HG02938 (cell line): ENCODE measurements around the gene GRM4.

ENCODE experiments used
- ATAC-seq: cut with Tn5 transposase; IDR thresholded peaks from one replicate; pipeline ENCODE4 v1.9.1; 2021; ENCODE audit warnings: mild to moderate bottlenecking, moderate library complexity; ENCODE audit not compliant: unreplicated experiment

GRM4 gene

DNA sequence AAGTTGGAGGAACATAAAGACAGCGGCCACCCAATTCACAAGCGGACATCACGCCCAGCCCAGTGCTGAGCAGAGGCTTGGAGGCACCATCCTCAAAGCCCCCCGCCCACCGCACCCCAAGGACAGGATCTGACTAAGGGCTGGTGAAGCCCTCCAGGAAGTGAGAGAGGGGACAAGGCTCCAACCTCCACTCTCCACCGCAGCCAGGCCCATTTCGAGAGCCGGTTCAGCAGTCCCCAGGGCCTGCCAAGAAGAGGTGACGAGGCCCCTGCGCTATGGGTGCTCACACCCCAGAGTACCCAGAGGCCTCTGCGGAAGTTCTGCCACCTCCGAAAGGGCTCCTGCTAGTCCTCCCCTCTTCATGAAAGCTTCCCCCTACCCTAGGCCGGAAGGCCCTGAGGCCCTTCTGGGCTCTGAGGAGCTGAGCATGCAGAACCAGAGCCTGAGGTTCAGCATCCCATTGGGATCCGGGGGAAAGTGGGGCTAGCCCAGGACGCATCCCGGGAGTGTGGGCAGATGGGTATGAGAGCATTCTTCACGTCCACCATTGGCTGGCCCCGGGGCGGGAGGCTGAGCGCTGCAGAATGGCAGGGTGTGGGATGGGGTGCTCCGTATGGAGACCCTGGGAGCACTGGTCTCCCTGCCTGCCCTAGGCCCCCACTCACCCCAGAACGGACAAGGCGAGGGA, 2.5 kb downstream of the GRM4 start:
- ATAC-seq = no peak

DNA sequence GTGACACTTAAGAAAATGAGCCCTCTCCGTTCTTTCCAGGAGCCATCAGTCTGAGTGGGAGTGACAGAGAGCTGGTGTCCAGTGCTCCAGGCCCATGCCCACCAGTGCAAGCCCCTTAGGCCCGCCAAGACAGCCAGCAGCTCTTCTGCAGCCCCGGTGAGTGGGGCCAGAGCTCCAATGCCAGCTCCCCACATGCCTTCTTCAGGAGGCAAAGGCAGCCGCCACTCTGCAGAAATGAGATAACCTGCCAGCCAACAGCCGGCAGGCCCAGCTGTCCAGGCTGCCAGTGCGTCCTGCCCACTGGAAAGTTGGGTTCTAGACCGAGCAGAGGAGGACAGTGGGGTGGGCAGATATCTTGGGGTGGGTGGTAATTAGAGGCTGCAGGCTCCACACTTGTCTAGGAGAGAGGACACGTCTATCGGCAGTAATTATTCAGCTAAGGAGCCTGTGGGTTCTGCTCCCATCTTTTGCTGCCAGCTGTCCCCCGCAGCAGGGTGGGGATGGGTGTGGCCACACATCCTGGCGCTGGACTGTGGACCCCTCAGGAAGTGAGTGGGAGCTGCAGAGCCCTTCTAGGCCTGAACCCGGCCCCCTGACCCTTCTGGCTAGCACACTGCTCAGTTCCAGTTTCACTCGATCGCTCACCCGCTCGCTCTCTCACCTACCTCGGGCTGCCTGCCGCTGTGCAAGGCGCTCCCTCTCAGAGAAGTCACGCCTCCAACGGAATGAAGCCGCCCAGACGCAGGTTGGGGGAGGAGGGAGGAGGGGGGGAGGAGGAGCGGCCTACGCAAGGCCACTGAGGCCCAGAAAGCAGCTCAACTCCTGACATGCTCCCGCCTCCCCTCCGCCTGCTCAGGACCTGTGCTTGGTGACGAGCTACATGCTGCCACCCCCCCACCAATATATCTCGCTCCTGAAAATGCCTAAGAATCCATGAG, 3.6 kb downstream of the GRM4 start:
- ATAC-seq = no peak

DNA sequence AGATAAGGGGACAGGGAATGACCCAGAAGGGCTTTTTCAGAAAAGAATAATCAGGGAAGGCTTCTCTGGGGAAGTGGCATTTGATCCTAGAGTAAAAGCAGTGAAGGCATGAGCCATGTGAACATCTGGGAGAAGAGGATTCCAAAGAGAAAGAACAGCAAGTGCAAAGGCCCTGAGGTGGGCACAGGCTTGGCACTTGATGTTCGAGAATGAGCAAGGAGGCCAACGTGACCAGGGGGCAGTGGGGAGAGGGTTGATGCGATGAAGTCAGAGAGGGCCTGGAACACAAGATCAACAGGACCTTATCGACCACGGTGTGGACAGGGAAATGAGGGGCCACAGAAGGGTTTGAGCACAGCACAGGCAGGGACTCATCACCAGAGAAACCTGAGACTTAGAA, 5.8 kb downstream of the GRM4 start:
- ATAC-seq = no peak

DNA sequence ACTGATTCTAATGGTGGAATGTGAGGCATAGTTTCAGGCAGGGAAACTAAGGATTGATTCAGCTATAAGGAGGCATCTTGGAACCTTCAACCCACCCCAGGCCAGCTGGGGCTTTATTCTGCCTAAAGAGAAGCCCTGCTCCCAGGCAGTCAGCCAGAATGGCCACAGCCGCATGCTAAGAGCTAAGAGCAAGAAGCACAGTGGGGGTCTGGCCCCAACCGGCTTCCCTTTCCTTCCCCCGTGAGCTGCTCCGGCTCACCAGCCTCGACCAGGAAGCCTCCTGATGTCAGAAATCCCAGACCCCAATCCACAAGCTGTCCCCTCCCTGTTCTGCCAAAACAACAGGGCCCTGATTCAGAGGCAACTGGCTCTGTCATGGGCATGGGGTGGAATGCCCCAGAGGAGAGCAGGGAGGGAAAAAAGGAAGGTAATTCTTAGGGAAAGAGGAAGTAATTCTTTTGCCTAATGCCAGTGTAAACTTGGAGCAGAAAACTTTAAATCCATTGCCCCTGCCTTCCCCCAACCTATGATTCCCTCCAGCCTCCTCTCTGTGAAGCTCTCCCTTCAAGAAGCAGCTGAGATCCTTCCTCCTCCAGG, 6.9 kb downstream of the GRM4 start:
- ATAC-seq = no peak

DNA sequence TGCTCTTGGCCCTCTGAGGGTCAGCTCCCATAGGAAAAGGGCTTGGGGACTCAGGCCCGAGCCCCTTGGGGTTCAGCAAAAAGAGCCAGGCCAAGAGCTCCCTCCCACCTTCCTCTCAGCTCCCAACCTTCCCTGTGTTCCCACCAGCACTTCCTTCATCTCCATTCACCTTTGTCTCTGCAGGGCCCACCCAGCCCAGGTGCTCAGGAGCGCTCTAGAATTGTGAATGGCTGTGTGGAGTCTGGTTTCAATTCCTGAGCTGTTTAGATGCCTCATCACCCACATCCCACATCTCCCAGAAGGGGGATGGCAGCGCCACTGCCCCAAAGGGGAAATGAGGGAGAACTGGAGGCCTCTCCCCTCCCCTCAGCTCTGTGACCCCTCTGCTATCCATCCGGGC, 7.7 kb downstream of the GRM4 start:
- no peak for ATAC-seq

DNA sequence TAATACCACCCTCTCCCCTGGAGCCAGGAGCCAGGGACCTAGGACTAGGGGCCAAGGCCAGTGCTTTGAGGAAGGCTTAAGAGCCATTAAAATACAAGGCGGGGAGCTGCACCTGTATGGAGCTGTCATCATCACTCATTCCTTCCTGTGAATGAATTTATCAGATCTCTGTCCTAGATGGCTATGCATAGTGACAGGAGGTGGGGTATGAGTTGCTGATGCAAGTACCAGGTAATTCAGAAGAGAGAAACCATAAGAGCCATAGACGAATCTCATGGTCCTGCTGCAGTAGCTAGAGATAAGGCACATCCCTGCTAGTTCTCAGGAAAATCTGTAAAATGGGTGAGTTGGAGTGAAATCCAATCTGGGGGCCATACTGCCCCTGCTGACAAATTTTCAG, 10.3 kb downstream of the GRM4 start:
- no peak for ATAC-seq

DNA sequence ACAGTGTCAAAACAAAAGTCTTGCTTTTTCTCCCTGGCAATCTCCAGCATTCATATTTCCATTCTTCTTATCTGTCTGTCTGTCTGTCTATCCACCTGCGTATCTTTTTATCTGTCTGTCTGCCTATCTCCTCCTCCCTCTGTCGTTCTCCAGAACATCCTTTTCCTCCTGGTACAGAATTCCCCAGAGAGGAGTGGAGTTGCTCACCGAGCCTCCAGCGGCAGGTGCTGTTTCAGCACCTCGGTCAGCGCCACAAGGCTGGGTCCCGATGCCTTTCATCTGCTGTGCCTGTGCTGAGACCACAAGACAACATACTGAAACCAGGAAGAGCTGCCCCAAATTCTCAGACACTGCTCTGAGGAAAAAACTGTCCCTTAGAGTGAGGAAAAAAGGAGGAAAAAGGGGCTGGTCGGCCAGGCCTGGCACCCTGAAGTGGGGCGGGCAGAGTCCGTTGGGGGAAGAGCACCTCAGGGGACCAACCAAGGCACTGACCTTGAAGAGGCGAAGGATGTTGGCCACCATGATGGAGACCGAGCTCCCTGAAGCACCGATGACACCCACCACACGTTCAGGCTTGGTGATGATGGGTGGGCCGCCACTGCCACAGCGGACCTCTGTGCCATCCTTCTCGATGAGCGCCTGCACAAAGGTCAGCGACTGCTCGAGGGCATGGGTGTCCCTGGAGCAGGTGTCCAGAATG, 13.3 kb downstream of the GRM4 start:
- no peak for ATAC-seq

DNA sequence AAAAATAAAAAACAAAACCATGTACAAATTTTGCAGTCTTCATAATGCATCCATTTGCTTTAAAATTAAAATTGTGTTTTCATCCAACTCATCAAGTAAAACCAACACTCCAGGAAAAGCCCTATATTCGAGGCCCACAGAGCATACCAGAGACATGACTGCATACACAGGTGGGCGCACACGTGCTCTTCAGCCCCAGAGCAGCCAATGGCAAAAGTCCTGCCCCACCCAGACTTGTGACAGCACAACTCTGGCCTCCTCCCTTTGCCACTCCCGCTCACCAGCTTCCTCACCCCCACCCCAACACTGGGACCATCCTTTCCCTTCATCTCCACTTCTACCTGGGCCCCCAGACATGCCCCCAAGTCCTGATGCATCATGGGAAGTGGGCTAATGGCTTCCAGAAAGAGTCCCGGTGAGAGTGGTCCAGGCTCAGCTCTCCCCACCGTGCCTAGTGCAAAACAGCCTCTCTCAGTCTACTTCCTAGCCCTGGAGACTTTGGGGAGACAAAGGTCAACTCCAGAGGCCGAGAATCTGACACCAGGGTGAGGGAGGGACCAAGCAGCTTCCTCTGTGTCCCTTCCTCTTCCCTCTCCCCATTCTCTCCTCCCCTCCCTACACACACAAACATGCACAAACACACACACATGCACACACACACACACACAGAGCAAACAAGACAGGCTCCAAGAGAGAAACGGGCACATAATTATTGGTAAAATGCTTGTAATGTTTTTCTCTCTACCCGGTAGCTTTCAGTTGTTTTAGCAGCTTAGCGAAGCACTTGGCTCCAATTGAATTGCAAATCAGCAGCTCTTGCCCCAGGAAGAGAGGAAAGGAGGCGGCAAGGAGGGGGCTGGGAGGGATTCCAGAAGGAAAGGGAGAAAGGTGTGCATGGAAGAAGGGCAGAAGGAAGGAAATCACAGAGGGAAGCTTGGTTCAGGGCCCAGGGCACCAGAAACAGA, 14.3 kb downstream of the GRM4 start:
- no peak for ATAC-seq

DNA sequence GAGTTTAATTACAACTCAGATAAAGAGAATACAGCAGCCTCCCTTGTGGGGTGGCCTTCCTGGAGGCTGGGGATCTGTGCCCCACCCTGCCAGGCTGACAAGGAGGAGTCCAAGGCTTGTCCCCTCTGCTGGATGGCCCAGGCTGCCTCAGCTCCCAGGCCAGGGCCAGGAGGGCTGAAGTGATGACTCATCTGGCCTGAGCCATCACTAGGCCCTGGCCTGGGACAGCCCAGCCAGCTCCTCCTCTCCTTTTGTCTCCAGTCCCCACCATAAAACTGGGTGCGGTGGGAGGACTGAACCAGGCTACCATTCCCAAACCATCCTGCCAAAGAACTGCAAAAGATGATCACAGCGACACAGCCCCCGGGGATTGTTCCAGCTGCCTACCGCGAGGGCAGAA, 15.0 kb downstream of the GRM4 start:
- ATAC-seq = no peak

DNA sequence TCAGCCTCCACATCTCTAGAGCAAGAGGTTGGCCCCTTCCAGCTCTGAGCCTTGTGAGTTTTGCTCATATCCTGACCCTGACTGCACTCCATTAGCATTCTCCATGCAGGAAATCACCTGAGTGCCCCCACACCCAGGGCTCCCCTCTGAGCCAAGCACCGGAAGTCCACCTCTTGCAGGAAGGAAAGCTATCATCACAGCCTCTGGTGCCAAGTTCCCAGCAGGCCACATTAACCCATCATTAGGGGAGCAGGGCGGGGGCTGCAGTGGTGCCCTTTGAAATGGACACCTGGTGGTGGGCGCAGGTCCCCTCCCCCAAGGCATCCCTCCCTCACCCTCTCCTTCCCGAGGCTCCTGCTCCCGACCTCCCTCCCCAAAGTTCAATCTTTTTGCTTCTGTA, 16.1 kb downstream of the GRM4 start:
- ATAC-seq = no peak

DNA sequence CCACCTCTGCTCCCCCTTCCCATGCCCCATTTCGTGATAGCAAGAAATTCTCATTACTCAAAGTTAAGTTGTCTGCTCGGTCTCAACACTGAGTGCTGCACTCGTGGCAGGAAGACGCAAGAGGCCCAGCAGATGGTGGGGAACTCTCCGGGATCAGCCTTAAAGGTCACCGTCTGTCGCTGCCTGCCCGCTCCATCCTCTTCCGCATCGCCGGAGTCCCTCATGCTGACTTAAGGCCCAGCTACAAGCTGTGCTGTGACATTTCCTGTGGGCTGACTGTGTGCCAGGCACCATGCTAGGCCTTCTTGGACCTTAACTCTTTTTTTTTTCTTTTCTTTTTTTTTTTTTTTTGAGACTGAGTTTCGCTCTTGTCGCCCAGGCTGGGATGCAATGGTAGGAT, 17.8 kb downstream of the GRM4 start:
- ATAC-seq = no peak

DNA sequence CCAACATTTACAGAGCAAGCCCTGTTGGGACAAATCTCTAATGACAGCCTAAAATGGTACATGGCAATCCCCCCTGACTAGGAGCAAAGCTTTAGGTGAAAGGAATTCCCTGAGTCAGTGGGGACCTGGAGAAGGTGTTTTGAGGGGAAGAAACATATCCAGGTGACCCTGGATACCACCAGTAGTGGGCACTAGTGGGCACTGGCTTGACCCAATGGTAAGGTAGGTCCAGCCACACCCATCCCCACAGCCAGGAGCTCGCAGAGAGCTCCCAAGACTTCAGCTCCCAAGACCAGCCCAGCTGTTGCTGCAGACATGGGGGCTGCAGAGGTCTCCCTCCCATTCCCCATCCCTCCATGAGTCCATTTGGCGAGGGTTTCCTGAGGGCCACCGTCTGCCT, 19.5 kb downstream of the GRM4 start:
- ATAC-seq = no peak

DNA sequence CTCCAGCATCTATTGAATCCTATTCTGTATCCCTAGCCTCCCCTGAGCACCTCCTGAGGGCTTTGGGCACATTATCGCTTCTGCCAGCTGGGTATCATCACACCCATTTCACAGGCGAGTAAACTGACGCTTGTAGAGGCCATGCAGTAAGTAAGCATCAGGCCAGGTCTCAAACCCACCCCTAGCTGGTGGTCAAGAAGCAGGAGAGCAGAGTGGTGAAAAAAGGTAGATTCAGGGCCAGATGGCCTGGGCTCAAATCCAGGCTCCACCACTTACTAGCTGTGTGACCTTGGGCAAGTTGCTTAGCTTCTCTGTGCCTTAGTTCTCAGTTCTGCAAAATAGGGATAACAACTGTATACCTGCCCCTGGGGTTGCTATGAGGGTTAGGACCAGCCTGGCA, 19.9 kb downstream of the GRM4 start:
- ATAC-seq = no peak

DNA sequence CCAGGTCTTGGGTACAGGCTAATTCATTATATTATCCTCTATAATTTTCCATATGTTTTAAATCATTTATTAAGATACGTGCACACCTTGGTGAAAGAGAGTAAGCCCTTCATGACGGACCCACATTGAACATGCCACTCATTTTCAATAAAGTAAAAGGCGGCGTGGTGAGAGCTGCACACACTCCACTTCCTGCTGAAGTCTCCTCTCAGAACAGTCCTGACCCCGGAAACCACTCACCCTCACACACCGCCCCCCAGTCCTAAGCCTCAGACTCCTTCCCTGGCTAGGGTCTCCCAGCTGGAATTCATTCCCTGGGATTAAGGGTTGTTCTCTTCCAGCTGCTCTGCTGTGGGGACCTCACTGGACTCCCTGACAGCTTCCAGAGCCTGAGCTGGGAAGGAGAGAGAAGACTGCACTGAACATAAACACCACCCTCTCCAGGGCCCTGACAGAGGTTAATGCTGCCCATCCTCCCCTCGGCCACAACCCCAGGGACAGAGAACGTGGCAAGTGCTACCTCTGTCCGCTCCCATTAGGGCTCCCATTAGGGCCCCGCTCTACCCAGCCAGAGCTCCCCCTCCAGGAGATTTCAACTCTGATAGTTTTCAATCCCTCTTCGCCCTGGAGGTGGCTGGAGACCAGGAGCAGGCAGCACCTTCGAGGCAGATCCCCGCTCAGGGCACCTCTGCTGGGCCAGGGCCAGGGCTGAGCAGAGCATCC, 24.8 kb downstream of the GRM4 start:
- ATAC-seq = no peak

DNA sequence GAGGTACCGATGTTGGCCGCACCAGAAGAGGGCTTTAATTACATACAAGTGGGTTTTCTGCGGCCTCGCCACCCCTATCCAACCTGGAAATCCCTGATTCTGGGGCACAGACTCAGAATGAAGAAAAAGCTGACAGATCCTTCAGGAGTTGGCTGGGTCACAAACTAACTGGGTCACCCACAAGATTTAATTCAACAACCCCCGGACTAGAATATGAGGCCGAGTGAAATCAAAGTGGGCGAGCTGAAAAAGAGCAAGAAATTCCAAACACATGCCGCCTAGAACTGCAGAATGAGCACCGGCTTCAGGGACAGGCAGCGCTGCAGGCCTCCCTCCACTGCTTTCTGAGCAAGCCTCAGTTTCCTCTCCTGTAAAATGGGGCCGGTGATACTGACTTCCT, 30.0 kb downstream of the GRM4 start:
- ATAC-seq = no peak

DNA sequence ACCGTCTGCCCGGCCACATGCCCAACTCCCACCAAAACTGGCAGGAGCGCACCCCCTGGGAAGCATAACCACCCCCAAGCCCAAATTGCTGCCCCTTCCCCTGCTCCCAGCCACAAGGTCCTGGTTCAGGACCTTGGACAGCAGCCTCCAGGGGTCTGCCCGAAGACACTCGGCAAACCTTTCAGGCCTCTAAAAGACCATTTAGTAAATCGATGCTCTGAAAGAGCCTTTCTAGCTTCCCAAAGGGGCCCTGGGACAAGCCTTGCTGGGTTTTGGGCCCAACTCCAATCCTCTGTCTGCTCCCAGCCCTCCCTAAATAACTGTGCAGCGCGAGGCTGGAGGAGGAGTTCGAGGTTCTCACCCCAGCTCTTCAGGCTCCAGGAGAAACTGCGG, 30.5 kb downstream of the GRM4 start:
- ATAC-seq = no peak

DNA sequence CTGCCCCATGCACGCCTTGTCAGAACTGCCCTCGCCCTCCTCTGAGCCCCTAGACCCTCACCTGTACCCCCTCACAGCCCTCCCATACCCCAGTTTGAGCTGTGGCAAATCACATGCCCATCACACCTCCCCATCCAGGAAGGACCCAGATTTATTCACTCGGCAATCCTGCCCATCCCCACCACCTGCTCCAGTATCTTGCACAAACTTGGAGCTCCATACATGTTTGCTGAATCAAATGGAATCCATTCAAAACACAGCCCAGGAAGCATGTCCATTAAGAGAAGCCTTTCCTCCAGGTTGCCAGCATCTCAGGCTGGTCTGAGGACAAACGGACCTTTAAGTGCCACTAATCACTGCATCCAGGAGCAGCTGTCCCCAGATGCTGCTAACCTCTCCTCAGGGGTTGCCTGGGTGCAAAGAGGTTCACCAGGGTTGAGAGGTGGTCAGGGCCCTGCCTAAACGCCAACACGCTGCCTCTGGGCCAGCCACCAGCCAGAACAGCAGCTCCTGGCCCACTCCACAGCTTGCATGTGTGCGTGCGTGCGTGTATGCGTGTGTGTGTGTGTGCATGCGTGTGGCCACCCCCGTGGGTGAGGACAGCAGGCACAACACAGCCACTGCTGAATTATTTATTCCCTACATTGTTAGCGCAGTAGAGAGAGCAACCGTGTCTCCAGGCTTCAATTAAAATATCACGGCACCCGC, 31.0 kb downstream of the GRM4 start:
- no peak for ATAC-seq

DNA sequence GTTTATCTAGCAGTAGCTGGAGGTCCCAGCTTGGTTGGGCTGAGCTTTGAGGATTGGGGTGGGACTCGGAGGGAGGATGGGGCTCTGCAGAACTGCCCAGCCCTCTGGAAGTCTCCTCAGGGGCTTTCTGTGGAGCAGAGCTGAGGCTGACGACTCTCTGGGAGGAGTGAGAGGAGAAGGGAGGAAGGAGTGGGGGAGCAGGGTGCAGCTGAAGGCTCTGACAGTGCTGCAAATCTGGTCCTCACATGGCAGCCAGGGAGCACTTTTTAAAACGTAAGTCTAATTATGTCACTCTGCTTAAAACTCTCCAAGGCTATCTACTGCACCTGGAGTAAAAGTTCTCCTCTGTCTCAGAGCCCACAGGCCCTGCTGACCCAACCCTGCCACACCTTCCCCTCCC, 32.4 kb downstream of the GRM4 start:
- no peak for ATAC-seq

DNA sequence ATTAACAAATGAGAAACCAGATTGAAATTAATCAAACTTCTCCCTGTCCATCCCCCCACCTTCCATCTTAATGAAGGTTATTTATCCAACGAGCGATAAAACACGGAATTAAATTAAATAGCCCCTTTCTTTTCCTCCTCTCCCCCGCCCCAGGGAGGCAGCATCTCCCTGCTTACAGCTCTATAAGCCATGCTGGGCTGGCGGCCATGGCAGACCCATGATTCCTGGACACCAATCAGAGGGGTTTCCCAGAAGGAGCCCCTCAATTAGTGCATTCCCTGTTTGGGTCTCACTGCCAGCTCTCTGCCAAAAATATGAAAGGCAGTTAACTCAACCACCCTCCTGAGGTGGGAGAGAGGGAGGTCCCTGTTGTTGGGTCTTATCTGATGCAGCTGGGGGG, 33.8 kb downstream of the GRM4 start:
- ATAC-seq = no peak
